Endothelial cell of umbilical vein (primary cell): ENCODE measurements around the gene CFAP68. TPM values are rescaled to one million over a fixed set of nuclear protein-coding genes. Genes with fewer than 3 reads are reported as not detected.

Experiments
- BruUV-seq: library from RNA; stranded (reverse); fragments of 400-500 nt; replicated peaks from 2 replicates; lab custom pipeline; 2021; lab: Mats Ljungman, UMichigan
- CTCF ChIA-PET: fragments of 300-600, 350-600 bp; sonication (Branson Sonifier 250); formaldehyde crosslinking; loops from one replicate; lab custom pipeline; 2021; ENCODE audit warnings: antibody characterized with exemption, inconsistent platforms; lab: Charles Lee
- POLR2A ChIA-PET: fragments of 300-600, 350-600 bp; sonication (Branson Sonifier 250); formaldehyde crosslinking; loops from one replicate; lab custom pipeline; 2021; ENCODE audit warnings: antibody characterized with exemption, inconsistent platforms; lab: Charles Lee
- DNase-seq: peaks from one replicate; pipeline ENCODE4 v3.0.0-alpha.2; 2011; ENCODE audit warnings: low read depth, low spot score
- FAIRE-seq: peaks from 2 replicates; lab custom pipeline; 2011; peaks lifted over from hg19 to GRCh38; lab: Jason Lieb, UNC
- H2AFZ ChIP-seq: 2 replicates; pipeline ENCODE4 v1.6.0; 2012; ENCODE audit warnings: low read depth, low read length, control low read depth, inconsistent platforms
- H3K27ac ChIP-seq: 2 replicates; pipeline ENCODE4 v1.5.1; 2011; ENCODE audit warnings: low read depth, mild to moderate bottlenecking, control low read depth, low read length, moderate library complexity; ENCODE audit not compliant: insufficient read depth
- H3K27me3 ChIP-seq, 2 experiments: 2 replicates each; pipeline versions ENCODE4 v1.6.0 to v1.6.1; 2011; ENCODE audit warnings: low read length in 2 of 2, mixed read lengths in 1 of 2; ENCODE audit not compliant: control insufficient read depth in 2 of 2, insufficient read depth in 2 of 2
- H3K36me3 ChIP-seq, 2 experiments: 2 replicates in 1 of 2; 3 replicates in 1 of 2; pipeline ENCODE4 v1.5.1; 2011; ENCODE audit warnings: low read length in 2 of 2, mild to moderate bottlenecking in 1 of 2, moderate library complexity in 1 of 2; ENCODE audit not compliant: control insufficient read depth in 2 of 2, insufficient read depth in 2 of 2; ENCODE audit errors: extremely low read depth in 1 of 2
- H3K4me1 ChIP-seq: 3 replicates; pipeline ENCODE4 v1.5.1; 2011; ENCODE audit warnings: mild to moderate bottlenecking, low read length; ENCODE audit not compliant: control insufficient read depth, insufficient read depth; ENCODE audit errors: extremely low read depth
- H3K4me2 ChIP-seq: 2 replicates; pipeline ENCODE4 v1.6.1; 2011; ENCODE audit warnings: low read length, control low read depth, mixed read lengths; ENCODE audit not compliant: insufficient read depth
- H3K4me3 ChIP-seq, 3 experiments: fragments of 200-600 bp in 1 of 3; sonication (generic), shearing (Covaris generic) in 1 of 3; replicated peaks in 1 of 3; 2 replicates each; pipeline ENCODE4 v1.5.1; 2011 to 2016; ENCODE audit warnings: control low read depth in 3 of 3, low read length in 3 of 3, mild to moderate bottlenecking in 2 of 3, inconsistent platforms in 1 of 3, low read depth in 1 of 3, moderate library complexity in 1 of 3; ENCODE audit not compliant: insufficient read depth in 1 of 3
- H3K79me2 ChIP-seq: 2 replicates; pipeline ENCODE4 v1.6.0; 2012; ENCODE audit warnings: low read length, inconsistent platforms; ENCODE audit not compliant: control insufficient read depth, insufficient read depth
- H3K9ac ChIP-seq: replicated peaks from 2 replicates; pipeline ENCODE3; 2011; ENCODE audit warnings: low read length, control low read depth; ENCODE audit not compliant: insufficient read depth; ENCODE audit errors: extremely low read depth
- H3K9me1 ChIP-seq: replicated peaks from 3 replicates; pipeline ENCODE4 v1.6.0; 2011; ENCODE audit warnings: mild to moderate bottlenecking, low read length; ENCODE audit not compliant: control insufficient read depth, insufficient read depth; ENCODE audit errors: extremely low read depth
- H3K9me3 ChIP-seq: replicated peaks from 2 replicates; pipeline ENCODE4 v1.5.1; 2012; ENCODE audit warnings: low read length, inconsistent platforms; ENCODE audit not compliant: control insufficient read depth, insufficient read depth
- H4K20me1 ChIP-seq: replicated peaks from 2 replicates; pipeline ENCODE3; 2011; ENCODE audit warnings: mild to moderate bottlenecking, low read length; ENCODE audit not compliant: control insufficient read depth, insufficient read depth; ENCODE audit errors: extremely low read depth
- EZH2 ChIP-seq: IDR thresholded peaks from 2 replicates; pipeline ENCODE4 v1.6.1; 2012; ENCODE audit warnings: borderline replicate concordance, low read depth, mild to moderate bottlenecking, moderate library complexity, low read length, inconsistent platforms; ENCODE audit not compliant: severe bottlenecking
- FOS ChIP-seq: IDR thresholded peaks from 2 replicates; pipeline ENCODE4 v1.6.1; 2011; ENCODE audit warnings: mild to moderate bottlenecking, low read length, moderate library complexity, borderline replicate concordance; ENCODE audit not compliant: insufficient read depth
- GATA2 ChIP-seq: IDR thresholded peaks from 2 replicates; pipeline ENCODE4 v1.7.0; 2011; ENCODE audit warnings: low read depth, mild to moderate bottlenecking, moderate library complexity, mixed read lengths, low read length; ENCODE audit not compliant: insufficient read length, insufficient read depth
- JUN ChIP-seq: IDR thresholded peaks from 2 replicates; pipeline ENCODE4 v1.6.1; 2011; ENCODE audit warnings: borderline replicate concordance, low read depth; ENCODE audit not compliant: insufficient read length, insufficient read depth
- MYC ChIP-seq: IDR thresholded peaks from one replicate; pipeline ENCODE4 v1.6.1; 2011; ENCODE audit warnings: mild to moderate bottlenecking, low read depth, low read length
- POLR2A ChIP-seq: IDR thresholded peaks from 2 replicates; pipeline ENCODE4 v1.6.1; 2012; ENCODE audit warnings: low read depth, mild to moderate bottlenecking, control low read depth, low read length
- POLR2AphosphoS5 ChIP-seq: IDR thresholded peaks from 2 replicates; pipeline ENCODE4 v1.6.1; 2012; ENCODE audit warnings: low read depth, mild to moderate bottlenecking, control low read depth, low read length, moderate library complexity; ENCODE audit not compliant: insufficient read depth
- dilution Hi-C: fragments of 300-500 bp; cut with MboI; formaldehyde crosslinking; loops from one replicate; pipeline ENCODE4 v1.15.0; 2019; ENCODE audit warnings: low sequenced_read_pairs; ENCODE audit not compliant: extremely low pct_ligation_motif_present
- intact Hi-C: fragments of 100-400 bp; cut with micrococcal nuclease; formaldehyde crosslinking; loops from one replicate; pipeline ENCODE4 v1.10.0; 2022
- polyA plus RNA-seq, 4 experiments: library from polyadenylated mRNA; depleted of rRNA in 3 of 4; stranded (reverse) in 3 of 4; unstranded in 1 of 4; fragments of >200 nt; gene quantifications; 2 replicates each; pipeline versions ENCODE4 v1.2.1 to v1.2.3, GENCODE V29; 2011 to 2012; ENCODE audit warnings: missing spikeins in 1 of 4
- total RNA-seq: library from RNA; stranded (reverse); gene quantifications from 2 replicates; pipeline ENCODE4 v1.2.3, GENCODE V29; 2021
- TF ChIP-seq, protein P1 (sequence below), 2 donors: IDR thresholded peaks; 1 replicate in 1 of 2; 2 replicates in 1 of 2; pipeline ENCODE4 v1.5.1; 2011; ENCODE audit warnings: low read length in 2 of 2, mild to moderate bottlenecking in 2 of 2, moderate library complexity in 2 of 2, control low read depth in 1 of 2, inconsistent platforms in 1 of 2, low read depth in 1 of 2; ENCODE audit not compliant: insufficient read depth in 1 of 2; ENCODE audit errors: extremely low read depth in 1 of 2
- TF ChIP-seq, protein P2 (sequence below): IDR thresholded peaks from 2 replicates; pipeline ENCODE4 v1.6.1; 2011; ENCODE audit not compliant: insufficient read depth, insufficient read length

CFAP68 gene
- total and polyA plus RNA-seq, 2 donors (not counting 3 experiments of a cell fraction or from before 2014, with no cell fraction given): 7.4 to 10.6 TPM

DNA sequence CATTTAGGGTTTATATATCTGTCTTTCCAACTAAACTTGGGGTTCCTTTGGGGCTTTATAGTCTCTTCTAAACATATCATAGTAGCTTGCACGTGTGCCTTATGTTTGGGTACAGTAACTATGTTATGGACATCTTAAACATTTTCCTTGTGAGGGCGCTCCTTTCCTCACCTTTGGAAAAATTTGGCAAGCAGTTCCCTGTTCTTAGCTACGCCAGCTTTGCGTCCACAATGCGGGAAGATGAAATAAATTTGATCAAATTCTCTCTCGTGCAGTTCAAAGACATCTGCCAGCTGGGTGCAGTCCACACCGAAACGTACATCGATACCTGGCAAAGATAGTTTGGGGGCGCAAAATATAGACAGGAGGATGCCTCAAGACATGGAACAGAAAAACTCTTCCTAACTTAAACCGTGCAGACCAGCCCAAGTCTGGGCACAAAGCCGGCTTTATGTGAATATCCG lies 924 bp upstream of the CFAP68 start:
- intact Hi-C loops: loop anchor here (2.0 kb wide), 2 partner anchors 296 to 348 kb away; partner anchors contain the start of genes BCO2 and PTS
- H3K9me1 ChIP-seq: no peaks in the 10 kb centered on the region
- no peaks in the 10 kb centered on the region for H3K36me3 ChIP-seq
- H4K20me1 ChIP-seq: no peaks in the 10 kb centered on the region
- peaks cover 21% of the 10 kb centered on the region for H3K4me1 ChIP-seq
- H3K9me3 ChIP-seq: no peaks in the 10 kb centered on the region
- DNase-seq (no peak), FAIRE-seq (no peak)
- no peaks in the 10 kb centered on the region for H3K27me3 ChIP-seq
- peak overlapping the region; percentile 95 for H3K9ac ChIP-seq
- ChIA-PET POLR2A (no interaction called here), CTCF (interaction anchor here (0.8 to 1.7 kb wide), 3 partner anchors 48 to 104 kb away, joined by 3 to 10 read pairs (median 5); no protein-coding TSS in a partner anchor)
- H3K4me3 ChIP-seq: peak overlapping the region; percentile 53 to 84 (median 62)
- H3K4me2 ChIP-seq: peak overlapping the region; percentile 92
- H2AFZ ChIP-seq: peak overlapping the region; percentile 86
- no peaks in the 10 kb centered on the region for H3K79me2 ChIP-seq
- TSS peak; percentile 68 for BruUV-seq
- dilution Hi-C loops: no loop called here
- peak overlapping the region; percentile 93 for H3K27ac ChIP-seq
- TF ChIP-seq, protein P1, sequence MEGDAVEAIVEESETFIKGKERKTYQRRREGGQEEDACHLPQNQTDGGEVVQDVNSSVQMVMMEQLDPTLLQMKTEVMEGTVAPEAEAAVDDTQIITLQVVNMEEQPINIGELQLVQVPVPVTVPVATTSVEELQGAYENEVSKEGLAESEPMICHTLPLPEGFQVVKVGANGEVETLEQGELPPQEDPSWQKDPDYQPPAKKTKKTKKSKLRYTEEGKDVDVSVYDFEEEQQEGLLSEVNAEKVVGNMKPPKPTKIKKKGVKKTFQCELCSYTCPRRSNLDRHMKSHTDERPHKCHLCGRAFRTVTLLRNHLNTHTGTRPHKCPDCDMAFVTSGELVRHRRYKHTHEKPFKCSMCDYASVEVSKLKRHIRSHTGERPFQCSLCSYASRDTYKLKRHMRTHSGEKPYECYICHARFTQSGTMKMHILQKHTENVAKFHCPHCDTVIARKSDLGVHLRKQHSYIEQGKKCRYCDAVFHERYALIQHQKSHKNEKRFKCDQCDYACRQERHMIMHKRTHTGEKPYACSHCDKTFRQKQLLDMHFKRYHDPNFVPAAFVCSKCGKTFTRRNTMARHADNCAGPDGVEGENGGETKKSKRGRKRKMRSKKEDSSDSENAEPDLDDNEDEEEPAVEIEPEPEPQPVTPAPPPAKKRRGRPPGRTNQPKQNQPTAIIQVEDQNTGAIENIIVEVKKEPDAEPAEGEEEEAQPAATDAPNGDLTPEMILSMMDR (IDR thresholded peaks at IDR 0.05; ENCODE audit: extremely low read depth in 1 of 2, insufficient read depth in 1 of 2, low read depth in 1 of 2, low read length in 2 of 2): no peak
- TF ChIP-seq FOS (no peak), JUN (no peak), POLR2AphosphoS5 (no peak)

DNA sequence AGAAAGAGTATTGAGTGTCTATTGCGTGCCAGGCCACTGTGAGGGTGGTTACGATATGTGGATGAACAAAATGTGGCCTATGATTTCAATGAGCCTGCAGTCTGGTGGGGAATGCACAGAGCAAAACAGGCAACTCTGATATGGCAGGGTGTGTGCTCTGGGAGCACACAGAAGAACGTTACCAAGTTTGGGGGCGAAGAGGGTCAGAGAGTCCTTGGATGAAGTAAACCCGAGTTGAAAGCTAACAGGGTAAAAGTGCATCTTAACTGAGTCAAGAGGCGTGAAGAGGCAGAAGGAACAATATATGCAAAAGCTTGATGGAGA lies 258 bp downstream of the CFAP68 start:
- no peaks in the 10 kb centered on the region for H3K9me3 ChIP-seq
- DNase-seq: no peak
- peak overlapping the region; percentile 79 for H3K4me2 ChIP-seq
- CTCF ChIA-PET: interaction anchor here (1.0 to 1.1 kb wide), 2 partner anchors 8 to 117 kb away, joined by 3 read pairs; partner anchors contain the start of gene ALG9
- TF ChIP-seq, protein P2, sequence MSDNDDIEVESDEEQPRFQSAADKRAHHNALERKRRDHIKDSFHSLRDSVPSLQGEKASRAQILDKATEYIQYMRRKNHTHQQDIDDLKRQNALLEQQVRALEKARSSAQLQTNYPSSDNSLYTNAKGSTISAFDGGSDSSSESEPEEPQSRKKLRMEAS: no peak
- TF ChIP-seq, protein P1 (IDR thresholded peaks at IDR 0.05; ENCODE audit: extremely low read depth in 1 of 2, insufficient read depth in 1 of 2, low read depth in 1 of 2, low read length in 2 of 2): no peak
- TF ChIP-seq GATA2 (no peak), MYC (no peak), JUN (no peak), EZH2 (no peak), FOS (no peak), POLR2A (no peak)
- no peaks in the 10 kb centered on the region for H4K20me1 ChIP-seq
- H3K79me2 ChIP-seq: no peaks in the 10 kb centered on the region
- no TSS peak for BruUV-seq
- H3K36me3 ChIP-seq: no peaks in the 10 kb centered on the region
- H3K4me1 ChIP-seq: peaks cover 21% of the 10 kb centered on the region
- no peaks in the 10 kb centered on the region for H3K27me3 ChIP-seq
- intact Hi-C loops (loop anchor here (1.0 to 2.0 kb wide), 13 partner anchors 48 to 401 kb away; partner anchors contain the start of genes BCO2, DIXDC1, DLAT and NKAPD1), dilution Hi-C loops (no loop called here)
- H3K27ac ChIP-seq: peak overlapping the region; percentile 93
- H3K9ac ChIP-seq: peak overlapping the region; percentile 95
- no peak for FAIRE-seq
- no peaks in the 10 kb centered on the region for H3K9me1 ChIP-seq
- POLR2A ChIA-PET: no interaction called here
- peak overlapping the region; percentile 58 for H2AFZ ChIP-seq
- H3K4me3 ChIP-seq: peak overlapping the region in 2 of 3 experiments; percentile 62 to 84
